SW 1271 (cell line): ENCODE results near the gene GTPBP2.
"Not testable (repeated sequence)": the region's sequence is repeated elsewhere in the genome, so short reads cannot be mapped to it uniquely, and the experiment has no call there.

Source experiments
- DNase-seq, 2 experiments: peaks; one replicate each; lab custom pipeline; 2025; lab: John Stamatoyannopoulos, UW

The GTPBP2 gene

DNA sequence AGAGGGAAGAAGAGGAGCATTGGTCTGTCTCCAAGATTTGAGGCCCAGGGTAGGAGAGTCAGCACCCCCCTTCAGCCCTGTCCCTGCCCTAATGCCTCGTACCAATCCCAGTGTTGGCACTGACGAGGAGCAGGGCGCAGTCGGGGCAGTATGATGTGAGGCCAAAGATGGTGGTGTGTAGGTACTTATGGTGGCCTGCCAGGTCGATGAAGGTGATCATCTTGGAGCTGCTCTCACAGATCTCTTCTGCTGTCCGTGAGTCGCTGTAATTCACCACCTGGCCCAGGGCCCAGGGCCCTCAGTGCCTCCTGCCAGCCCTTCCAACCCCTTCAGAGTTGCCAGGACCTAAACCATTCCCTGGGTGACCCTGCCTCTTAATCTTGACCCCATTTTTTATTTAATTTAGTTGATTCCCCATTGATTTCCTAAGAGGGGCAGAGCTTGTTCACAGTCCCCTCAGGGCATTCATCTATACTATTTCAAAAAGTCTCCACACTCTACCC lies 4.2 kb downstream of the GTPBP2 start:
- no peak for DNase-seq

DNA sequence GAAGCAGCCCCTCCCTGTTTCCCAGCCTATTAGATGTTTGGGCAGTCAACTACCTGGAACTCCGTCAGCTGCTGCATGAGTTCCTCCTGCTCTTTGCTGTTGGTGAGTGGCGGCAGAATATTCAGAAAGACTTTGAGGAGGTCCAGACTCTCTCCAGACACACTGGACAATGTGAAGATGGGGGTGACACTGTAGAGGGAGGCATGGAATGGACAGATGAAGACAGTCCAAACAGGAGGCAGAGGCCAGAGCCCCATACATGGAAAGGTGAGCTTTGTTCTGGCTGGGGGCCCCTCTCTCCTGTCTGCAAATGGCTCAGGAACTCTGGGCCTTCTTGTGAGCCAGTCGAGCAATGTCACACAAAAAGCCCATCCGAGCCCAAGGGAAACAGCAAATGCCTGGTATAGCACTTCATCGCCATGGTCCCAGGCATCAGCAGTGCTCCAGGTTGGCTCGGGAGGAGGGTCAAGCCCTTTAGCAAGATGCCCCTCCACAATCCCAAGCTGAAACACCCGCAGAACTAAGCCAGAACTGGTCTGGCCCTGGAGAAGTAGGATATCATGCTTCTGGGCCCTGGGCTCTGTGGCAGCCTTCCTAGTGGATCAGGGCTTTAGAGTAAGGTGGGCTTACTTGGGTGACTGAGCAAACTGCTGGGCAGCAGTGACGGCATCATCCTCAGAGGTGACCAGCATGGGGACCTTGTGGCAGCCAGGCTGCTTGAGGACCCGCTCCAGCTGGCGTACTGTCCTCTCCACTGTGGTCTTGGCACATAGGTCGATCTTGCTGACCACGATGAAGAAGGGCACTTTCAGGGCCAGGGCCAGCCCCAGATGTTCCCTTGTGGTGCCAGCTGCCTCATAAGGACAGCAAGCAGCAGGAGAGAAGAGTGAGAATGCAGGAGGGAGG lies 4.9 kb downstream of the GTPBP2 start:
- no peak for DNase-seq

DNA sequence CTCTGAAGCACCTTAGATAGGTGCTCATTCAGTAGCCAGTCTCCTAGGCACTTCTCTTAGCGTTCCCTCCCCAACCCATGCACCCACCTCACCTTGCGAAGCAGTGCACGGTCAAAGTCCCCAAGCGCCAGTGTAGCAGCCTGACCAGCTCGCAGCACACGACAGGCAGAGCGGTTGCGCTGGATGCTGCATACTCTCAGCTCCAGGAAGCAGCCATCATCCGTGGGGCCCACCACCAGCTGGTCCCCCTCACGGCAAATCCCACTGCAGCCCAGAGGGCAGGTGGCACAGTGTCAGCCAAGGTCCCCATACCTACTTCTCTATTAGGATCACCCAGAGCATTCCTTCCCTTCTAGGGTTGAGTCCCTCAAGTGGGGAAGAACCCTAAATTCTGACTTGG lies 6.5 kb downstream of the GTPBP2 start:
- no peak for DNase-seq

DNA sequence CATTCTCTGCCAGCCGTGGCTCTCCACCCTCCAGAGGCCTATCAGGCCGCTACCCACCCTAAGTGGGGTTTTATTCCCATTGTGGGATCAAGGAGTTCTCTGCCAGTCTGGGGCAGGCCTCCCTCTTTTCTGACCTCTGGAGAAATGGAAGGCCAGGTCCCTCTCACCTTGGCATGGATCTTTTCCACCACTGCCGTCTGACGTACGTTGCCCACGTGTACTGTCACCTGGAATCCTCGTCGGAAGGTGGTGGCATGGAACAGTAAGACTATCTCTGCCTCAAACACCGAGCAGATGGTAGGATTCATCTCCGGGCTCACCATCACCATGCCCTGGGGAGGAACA lies 7.3 kb downstream of the GTPBP2 start:
- DNase-seq = no peak

DNA sequence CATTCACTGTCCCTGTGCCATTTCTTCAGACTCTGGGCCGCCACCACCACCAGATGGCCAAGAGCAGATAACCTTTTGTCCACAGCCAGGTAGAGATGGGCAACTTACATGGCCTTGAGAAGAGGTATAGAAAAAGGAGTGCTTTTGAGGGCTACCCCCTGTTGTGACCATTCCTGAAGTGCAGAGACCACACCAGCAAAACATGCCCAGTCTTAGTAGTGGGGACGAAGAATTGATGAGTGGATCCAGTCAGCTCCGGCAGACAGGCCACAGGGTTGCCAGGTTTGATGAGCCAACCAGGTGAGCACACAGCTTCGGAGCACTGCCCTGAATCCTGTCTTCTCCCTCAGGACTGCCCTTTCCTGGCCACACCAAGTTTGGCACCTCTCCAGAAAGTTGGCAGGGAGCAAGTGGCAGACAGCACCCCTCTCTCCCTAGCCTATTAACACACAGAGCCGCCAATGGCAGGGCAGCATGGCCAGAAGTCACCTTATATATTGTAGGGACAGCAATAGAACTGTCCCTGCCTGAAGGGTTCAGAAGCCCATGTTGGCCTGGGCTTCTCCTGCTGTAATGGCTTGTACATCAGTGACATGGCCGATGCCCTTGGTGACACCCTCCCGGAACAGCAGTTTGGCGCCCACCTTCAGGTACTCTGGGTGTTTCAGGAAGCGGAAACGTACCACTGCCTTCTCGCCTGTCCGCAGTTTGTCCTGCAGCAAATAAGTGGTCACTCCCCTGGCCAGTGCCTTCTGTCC lies 7.8 kb downstream of the GTPBP2 start:
- no peak for DNase-seq

DNA sequence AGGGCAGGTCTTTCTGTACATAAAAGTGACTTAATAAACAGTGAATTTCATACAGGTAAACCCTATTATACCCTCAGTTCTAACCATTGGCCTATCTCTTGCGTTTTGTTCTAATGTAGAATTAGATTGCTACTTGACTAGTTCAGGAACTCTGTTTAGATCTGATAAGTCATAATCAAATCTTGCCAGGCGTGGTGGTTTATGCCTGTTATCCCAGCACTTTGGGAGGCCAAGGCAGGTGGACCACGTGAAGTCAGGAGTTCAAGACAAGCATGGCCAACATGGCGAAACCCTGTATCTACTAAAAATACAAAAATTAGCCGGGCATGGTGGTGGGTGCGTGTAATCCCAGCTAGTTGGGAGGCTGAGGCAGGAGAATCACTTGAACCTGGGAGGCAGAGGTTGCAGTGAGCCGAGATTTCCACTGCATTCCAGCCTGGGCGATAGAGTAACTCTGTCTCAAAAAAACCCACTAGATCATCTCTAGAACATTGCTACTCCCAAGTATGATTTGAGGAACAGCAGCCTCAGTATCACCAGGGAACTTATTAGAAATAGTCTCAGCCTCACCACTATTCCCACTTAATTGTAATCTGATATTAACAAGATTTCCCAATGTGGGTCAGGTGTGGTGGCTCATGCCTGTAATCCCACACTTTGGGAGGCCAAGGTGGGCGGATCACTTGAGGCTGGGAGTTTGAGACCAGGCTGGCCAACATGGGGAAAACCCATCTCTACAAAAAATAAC lies 12.2 kb downstream of the GTPBP2 start:
- no peak for DNase-seq

DNA sequence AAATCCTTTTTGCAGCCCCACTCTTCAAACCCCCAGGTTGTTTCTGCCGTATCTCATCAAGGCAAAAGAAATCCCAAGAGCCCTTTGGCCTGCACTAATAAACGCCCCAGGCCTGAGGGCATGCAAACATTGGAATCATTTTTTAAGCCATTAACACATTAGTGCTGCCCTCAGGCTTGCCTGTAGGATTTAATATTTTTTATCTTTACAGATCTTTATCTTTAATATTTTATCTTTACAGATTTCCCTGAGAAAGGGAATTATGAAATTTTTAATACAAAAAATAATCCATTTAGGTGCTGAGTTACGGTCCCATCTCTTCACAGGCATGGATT lies 14.7 kb downstream of the GTPBP2 start:
- no peak for DNase-seq

DNA sequence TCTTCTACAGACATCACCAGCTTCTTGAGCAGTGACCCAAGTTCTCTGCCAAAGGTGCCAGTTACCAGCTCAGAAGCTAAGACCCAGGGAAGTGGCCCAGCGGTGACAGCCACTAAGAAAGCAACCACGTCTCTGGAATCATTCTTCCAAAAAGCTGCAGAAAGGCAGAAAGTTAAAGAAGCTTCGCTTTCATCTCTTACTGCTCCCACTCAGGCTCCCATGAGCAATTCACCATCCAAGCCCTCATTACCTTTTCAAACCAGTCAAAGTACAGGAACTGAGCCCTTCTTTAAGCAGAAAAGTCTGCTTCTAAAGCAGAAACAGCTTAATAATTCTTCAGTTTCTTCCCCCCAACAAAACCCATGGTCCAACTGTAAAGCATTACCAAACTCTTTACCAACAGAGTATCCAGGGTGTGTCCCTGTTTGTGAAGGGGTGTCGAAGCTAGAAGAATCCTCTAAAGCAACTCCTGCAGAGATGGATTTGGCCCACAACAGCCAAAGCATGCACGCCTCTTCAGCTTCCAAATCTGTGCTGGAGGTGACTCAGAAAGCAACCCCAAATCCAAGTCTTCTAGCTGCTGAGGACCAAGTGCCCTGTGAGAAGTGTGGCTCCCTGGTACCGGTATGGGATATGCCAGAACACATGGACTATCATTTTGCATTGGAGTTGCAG lies 15.2 kb downstream of the GTPBP2 start:
- no peak for DNase-seq

DNA sequence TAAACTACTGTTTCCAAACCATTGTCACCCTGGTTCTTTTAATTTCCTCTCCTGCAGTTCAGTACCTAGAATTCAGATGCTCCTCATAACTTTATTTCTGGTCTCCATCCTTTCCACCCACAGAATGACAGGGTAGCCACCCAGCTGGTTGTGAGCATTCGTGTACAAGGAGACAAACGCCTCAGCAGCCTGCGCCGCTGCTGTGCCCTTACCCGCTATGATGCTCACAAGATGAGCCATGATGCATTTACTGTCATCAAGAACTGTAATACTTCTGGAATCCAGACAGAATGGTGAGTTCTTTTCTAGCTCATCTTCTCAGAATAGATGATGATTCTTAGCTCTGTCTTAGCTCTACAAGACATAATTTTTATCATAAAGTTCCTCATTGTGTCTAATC lies 18.6 kb downstream of the GTPBP2 start:
- no peak for DNase-seq

DNA sequence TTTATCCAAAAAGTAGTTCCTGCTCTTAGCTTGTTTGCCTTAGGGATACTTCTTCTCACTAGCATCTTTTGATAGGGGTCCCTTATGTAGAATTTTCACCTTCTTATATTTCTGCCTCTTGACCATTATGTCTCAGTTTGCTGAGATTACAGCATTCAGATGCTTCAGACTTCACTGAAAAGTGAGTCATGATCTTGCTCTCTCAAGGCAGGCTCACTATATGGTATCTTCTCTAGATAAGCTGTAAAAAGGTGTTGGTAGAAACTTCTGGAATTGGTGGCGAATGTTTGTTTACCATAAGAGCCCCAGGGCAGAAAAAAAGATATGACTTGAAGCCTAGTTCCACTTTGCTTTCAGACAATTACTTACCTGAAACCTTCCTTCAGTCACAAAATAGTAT lies 19.7 kb downstream of the GTPBP2 start:
- DNase-seq = no peak

DNA sequence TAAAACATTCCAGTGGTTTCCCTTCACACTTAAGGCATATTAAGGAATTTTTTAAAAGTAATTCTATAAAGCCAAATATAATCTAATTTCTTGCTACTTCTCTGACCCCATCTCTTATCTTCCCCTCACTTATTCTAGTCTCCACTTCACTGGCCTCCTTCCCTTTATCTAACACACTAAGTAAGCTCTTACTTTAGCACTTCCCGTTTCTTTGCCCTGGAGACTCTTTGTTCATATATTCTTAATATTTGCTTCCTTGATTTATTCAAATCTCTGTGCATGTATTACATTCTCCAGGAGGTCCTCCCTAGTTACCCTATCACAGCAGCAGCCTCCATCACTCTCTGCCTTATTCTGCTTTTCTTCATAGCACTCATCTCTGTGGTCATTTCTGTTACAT lies 20.3 kb downstream of the GTPBP2 start:
- no peak for DNase-seq

DNA sequence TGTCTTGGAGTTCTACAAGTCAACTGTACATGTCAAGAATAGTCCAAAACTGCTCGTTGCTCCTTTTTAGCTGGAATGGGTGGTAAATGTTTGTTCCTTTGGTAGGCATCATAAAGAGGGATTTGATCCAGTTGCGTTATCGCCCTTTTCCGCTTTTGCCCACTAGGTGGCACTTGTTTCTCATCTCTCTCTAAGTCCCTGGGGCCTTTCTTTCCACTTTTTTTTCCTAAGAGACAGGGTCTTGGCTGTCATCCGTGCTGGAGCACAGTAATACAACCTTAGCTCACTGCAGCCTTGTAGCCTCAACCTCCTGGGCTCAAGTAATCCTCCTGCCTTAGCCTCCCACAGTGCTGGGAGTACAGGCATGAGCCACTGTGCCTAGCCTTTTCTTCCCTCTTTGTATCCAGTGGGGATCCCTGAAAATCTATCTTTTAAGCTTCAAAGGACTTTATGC lies 20.7 kb downstream of the GTPBP2 start:
- peak; percentile 30 to 76 for DNase-seq

DNA sequence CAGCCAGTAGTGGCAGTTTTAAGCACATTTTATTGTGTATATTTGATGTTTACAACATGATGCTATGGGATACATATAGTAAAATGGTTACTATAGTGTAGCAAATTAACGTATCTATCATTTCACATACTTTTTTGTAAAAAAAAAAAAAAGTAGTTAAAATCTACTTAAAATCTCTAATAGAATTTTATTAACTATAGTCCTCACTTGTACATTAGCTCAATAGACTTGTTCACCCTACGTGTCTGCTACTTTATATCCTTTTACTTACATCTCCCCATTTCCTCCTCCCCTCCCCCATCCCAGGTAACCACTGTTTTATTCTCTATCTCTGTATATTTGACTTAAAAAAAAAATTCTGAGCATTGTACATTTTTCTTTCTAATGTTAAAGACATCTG lies 23.0 kb downstream of the GTPBP2 start:
- no peak for DNase-seq

DNA sequence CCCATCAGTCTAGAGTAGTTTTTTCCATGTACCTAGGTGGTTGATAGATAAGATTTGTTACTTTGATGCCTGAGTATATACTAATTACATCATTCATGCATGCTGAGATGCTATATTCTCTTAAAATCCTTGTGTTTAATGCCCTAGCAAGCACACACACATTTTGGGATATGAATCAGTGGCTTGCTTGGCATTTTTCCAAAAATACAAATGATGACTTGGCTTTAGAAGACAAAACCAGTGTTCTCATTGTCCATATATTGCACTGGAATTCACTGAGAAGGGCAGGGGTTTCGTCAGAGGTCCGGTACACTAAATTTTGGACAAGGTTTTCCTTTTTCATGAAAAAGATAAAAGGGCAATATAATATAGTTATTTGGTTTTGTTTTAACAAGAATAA lies 24.9 kb downstream of the GTPBP2 start:
- no peak for DNase-seq

DNA sequence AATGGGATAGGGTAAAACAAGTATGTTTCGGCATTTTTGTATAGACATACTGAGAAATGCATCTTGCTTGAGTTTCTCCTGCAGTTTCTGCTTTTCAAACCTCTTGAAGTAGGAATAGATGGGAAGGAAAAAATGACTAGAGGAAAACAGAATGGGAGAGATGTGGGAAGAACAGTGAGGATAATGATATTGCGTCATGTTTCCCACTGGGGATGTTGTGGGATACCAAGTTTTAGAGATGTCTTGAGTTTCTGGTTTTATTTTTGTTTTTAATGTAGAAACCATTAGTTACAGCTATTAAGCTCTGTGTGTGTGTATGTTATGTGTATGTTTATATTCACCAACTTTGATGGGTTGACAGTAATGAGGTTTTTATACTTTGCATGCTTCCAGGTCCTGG lies 28.5 kb downstream of the GTPBP2 start:
- no peak for DNase-seq

DNA sequence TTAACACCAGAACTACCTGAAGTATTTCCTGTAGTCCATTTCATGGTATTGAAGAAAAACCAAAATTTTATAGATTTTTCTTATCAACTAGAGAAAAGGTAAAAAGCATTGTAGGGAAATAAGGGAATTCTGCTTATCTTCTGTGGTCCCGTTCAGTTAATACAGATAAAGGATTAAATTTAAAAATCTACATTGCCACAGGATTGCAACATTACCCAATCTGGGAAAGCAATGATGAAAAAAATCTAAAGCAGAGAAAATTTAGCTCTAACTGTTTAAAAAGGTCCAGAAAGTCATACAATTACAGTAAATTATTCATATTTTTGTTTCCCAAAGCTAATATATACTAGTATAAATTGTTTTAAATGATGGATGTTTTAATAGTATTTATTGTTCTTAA lies 35.1 kb downstream of the GTPBP2 start:
- no peak for DNase-seq

DNA sequence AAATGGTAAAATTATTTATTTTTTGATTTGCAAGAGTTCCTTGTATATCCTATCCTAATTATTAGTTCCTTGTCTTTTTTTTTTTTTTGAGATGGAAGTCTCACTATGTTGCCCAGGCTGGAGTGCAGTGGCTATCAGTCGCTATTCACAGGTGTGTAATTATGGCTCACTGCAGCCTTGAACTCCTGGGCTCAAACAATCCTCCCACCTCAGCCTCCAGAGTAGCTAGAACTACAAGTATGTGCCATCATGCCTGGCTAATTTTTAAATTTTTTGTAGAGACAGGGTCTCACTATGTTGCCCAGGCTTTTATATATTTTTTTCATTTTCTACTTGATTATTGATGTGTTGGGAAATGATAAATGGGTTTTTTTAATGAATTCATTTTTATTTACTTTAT lies 39.5 kb downstream of the GTPBP2 start:
- not testable (repeated sequence) for DNase-seq

DNA sequence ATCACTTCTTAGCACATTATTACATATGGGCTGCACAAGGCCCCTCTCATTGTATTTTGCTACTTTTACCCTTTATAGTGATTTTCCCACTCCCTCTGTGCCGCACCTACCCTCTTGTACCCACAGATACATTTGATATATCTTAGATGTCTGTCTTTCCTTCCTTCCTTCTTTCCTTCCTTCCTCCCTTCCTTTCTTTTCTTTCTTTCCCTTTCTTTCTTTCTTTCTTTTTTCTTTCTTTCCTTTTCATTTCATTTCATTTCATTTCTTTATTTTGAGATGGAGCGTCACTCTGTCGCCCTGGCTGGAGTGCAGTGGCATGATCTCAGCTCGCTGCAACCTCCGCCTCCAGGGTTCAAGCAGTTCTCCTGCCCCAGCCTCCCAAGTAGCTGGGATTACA lies 40.9 kb downstream of the GTPBP2 start:
- no peak for DNase-seq

DNA sequence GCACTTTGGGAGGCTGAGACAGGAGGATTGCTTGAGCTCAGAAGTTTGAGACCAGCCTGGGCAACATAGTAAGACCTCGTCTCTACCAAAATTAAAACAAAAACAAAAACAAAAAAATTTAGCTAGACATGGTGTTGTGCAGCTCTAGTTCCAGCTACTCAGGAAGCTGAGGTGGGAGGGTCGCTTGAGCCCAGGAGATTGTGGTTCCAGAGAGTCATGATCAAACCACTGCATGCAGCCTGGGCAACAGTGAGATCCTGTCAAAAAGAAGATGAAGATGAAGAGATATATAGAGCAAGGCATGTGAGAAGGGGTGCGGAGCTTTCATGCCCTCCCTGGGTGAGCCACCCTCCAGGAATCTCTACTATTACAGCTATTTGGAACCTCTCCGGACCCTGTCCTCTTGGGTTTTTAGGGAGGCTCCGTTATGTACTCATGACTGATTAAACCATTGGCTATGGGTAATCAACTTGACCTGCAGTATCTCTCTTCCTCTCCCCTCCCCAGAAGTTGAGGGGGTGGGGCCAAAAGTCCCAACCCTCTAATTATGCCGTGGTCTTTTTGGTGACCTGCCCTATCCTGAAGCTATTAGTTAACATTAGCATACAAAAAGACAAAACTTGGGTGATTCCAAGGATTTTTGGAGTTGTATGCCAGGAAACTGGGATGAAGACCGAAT lies 44.0 kb downstream of the GTPBP2 start:
- DNase-seq = no peak

DNA sequence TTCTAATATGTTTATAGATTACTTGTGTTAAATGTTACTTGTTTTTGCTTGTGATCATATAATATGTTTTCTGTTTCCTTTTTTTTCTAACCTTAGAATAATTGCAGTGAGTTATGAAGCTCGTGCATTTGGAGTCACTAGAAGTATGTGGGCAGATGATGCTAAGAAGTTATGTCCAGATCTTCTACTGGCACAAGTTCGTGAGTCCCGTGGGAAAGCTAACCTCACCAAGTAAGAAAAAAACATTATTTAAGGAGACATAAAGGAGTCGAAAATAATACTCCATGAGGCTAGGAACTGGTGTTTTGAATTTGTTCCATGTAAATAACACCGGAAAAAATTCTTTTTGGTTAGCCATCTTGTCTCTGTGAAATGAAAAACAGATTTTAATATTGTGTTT lies 46.2 kb downstream of the GTPBP2 start:
- no peak for DNase-seq

DNA sequence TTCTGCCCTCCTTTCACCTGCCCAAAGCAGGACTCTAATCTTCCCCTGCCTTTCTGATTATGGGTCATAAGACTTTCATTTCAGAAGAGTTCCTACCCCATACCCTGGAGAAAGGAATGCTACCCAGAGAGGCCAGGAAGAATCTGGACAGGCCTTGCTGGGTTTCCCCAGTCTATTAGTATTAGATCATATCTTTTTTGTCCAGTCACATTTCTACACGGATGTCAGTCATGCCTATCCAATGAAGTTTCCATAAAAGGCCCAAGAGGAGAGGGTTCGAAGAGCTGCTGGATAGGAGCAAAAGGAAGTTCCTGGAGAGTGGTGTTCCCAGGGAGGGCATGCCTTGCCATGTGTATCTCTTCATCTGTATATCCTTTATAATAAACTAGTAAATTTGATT lies 49.9 kb downstream of the GTPBP2 start:
- no peak for DNase-seq

DNA sequence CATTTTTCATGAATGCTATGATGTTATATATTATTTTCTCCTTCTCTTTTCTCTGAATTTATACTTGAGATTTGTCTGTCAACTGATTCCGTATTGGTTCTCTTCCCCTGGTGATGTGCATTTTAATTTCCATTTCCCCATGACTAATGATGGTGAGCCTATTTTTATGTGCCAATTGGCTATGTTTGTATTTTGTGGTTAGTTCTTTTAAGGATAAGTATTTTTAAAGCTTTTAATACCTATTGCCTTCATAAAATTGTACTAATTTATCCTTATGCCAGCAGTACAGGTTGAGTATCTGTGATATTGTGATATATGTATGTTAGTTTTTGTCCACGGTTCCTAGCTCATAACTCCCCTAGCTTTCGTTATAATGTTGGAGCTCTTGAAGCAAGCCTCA lies 50.3 kb downstream of the GTPBP2 start:
- no peak for DNase-seq
